GM13977 (cell line): ENCODE results near the gene FLRT2.

Source experiments
- DNase-seq: peaks from one replicate; pipeline ENCODE4 v3.0.0; 2012; ENCODE audit warnings: low spot score
- in situ Hi-C: fragments of 300-500 bp; cut with MboI; formaldehyde crosslinking; loops from one replicate; pipeline ENCODE4 v1.12.0; 2022; ENCODE audit warnings: low sequenced_read_pairs, low pct_unique_long_range_greater_than_20kb, mixed read lengths, inconsistent platforms; ENCODE audit not compliant: unreplicated experiment
- TF ChIP-seq, protein P1 (sequence below): IDR thresholded peaks from 2 replicates; pipeline ENCODE4 v1.5.1; 2012; ENCODE audit warnings: mild to moderate bottlenecking, control low read depth; ENCODE audit not compliant: insufficient read depth; ENCODE audit errors: extremely low read depth, missing control alignments

The FLRT2 gene

GRCh38 chr14:85533861-85534291 is 3.9 kb downstream of the FLRT2 start:
- TF ChIP-seq, protein P1, sequence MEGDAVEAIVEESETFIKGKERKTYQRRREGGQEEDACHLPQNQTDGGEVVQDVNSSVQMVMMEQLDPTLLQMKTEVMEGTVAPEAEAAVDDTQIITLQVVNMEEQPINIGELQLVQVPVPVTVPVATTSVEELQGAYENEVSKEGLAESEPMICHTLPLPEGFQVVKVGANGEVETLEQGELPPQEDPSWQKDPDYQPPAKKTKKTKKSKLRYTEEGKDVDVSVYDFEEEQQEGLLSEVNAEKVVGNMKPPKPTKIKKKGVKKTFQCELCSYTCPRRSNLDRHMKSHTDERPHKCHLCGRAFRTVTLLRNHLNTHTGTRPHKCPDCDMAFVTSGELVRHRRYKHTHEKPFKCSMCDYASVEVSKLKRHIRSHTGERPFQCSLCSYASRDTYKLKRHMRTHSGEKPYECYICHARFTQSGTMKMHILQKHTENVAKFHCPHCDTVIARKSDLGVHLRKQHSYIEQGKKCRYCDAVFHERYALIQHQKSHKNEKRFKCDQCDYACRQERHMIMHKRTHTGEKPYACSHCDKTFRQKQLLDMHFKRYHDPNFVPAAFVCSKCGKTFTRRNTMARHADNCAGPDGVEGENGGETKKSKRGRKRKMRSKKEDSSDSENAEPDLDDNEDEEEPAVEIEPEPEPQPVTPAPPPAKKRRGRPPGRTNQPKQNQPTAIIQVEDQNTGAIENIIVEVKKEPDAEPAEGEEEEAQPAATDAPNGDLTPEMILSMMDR: no peak
- no peak for DNase-seq
- in situ Hi-C loops: no loop called here

DNA sequence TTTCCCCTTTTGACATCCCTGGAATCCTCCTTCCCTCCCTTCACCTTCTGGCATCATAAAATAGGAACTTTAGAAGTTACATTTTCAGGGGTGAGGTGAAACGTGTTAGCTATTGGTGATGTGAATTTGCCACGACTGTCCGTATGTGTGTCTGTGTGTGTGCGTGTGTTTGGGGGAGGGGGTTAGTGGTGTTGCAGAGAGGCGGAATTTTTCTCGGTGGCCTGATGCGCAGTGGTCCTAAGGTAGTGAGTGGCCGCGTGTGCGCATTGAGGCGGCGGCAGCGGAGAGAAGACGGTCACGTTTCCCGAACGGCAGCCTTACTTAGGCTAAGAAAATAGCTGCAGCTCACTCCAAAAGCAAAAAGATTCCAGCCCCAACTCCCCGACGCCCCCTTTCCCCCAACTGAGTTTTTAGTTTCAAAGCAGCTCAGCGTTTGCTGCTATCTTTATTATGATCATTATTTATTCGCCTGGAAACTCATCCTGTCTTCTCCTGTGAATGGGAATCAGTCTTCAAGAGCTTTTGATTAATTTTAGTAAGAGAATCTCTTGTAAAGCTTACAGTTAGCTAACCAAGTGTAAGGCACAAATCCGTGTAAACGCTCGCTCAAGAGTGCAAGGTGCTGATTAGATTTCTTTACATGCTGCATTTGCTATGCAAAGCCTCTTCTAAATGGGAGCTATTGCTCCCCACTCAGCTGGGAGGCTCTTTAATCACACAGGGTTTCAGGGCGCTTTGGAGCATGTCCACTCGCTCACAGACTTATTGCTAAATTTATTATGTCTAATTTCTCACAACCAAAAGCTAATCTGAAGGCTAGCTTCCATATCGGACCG is 4.7 kb downstream of the FLRT2 start:
- TF ChIP-seq, protein P1: no peak
- in situ Hi-C loops: no loop called here
- DNase-seq: no peak

DNA sequence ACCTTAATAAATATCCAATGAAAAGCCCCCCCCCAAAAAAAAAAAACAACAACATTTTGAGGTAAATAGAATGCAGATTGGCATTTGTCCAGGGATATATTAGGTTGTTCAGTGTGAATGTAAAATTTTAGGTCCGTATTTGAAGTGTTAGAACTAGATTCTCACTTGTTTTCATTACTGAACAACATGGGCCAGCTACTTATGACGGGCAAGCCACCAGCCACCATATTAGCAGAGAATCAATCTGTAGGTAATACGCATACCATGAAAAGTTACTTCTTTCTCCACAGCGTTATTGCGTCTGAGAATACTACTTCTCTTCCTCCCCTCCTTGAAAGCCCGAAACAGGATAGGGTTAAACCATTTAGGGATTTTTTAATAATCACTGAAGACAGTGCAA is 5.4 kb downstream of the FLRT2 start:
- TF ChIP-seq, protein P1: no peak
- in situ Hi-C loops: no loop called here
- DNase-seq: no peak

DNA sequence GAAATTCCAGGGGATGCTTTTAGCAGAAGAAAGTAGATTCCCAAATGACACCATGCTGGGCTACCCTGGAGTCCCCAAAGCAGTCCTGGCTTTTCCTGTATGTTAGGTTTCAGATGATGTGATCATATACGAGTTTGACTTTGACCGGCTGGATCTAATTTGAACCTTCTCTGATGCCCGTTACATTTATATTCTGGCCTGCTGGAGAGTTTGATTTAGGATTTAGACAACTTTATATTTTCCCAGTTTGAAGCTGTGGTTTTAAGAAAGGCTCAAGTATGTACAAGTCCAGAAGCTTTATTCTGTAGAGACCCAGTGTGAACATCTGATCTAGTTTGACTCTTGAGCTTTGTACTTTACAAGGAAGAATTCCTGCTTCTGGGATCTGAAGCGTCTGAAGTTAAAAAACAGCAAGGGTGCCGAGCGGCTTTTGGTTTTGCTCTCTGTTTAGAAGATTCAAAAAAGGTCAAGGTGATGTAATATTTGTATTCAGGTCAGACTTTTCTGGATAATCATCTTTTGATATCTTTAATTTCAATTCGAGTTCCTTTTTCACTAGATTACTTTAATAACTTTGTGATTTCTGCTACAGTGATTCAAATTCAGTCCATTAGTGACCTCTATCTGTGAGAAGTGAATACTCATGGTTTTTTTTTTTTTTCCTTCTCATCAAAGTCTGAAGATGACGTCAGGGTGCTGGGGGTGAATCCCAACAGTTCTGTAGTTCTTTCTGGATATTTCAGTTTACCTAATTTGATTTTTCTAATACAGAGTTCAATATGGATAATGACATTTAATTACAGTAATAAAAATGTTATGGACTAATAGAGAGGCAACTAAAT is 6.3 kb downstream of the FLRT2 start:
- TF ChIP-seq, protein P1: no peak
- no peak for DNase-seq
- in situ Hi-C loops: no loop called here

- TF ChIP-seq, protein P1: no peak
- no peak for DNase-seq
- in situ Hi-C loops: no loop called here
These were observed 6.9 kb downstream of the FLRT2 start for GRCh38 chr14:85536833-85537190.

GRCh38 chr14:85537526-85537925 is 7.6 kb downstream of the FLRT2 start:
- DNase-seq: no peak
- TF ChIP-seq, protein P1: no peak
- in situ Hi-C loops: no loop called here
